Muscle of leg (tissue), 11 donors: ENCODE results near the gene ADAM33. TPM values are rescaled to one million over a fixed set of nuclear protein-coding genes. Genes with fewer than 3 reads are reported as not detected.

Experiments
- DNase-seq: peaks from one replicate; pipeline ENCODE4 v3.0.0; 2013
- H3K27ac ChIP-seq: one replicate; pipeline ENCODE4 v1.5.1; 2013; ENCODE audit warnings: mild to moderate bottlenecking, low read length, control low read depth
- H3K27me3 ChIP-seq: one replicate; pipeline ENCODE4 v1.6.1; 2013; ENCODE audit warnings: low read length; ENCODE audit not compliant: control insufficient read depth, insufficient read depth
- H3K36me3 ChIP-seq: one replicate; pipeline ENCODE4 v1.6.1; 2013; ENCODE audit warnings: low read length; ENCODE audit not compliant: control insufficient read depth, insufficient read depth
- H3K4me1 ChIP-seq: one replicate; pipeline ENCODE4 v1.6.1; 2013; ENCODE audit warnings: low read length; ENCODE audit not compliant: control insufficient read depth, insufficient read depth
- H3K4me3 ChIP-seq: one replicate; pipeline ENCODE4 v1.5.1; 2013; ENCODE audit warnings: low read length, control low read depth
- H3K9me3 ChIP-seq: replicated peaks from 2 replicates; pipeline ENCODE4 v1.6.1; 2013; ENCODE audit warnings: low read depth, low read length; ENCODE audit not compliant: control insufficient read depth
- WGBS: methylation state at CpG from one replicate; pipeline ENCODE4 v1.1.5; 2013; ENCODE audit warnings: missing lambda C conversion rate; ENCODE audit not compliant: insufficient coverage; 5-methylcytosine and 5-hydroxymethylcytosine counted together
- polyA plus RNA-seq, 8 donors: library from polyadenylated mRNA; unstranded; fragments of 120-200 nt; gene quantifications; one replicate each; pipeline versions ENCODE4 v1.2.1 to v1.2.3, GENCODE V29; 2013; ENCODE audit warnings: inconsistent platforms in 1 of 8, low replicate concordance in 1 of 8; ENCODE audit not compliant: insufficient read length in 8 of 8, insufficient read depth in 1 of 8
- total RNA-seq: library from RNA; stranded (reverse); fragments of 120-200 nt; gene quantifications from one replicate; pipeline ENCODE4 v1.2.4, GENCODE V29; 2013

The ADAM33 gene
- total and polyA plus RNA-seq, 9 donors: 26.1 to 78.3 (median 52.8) TPM

DNA sequence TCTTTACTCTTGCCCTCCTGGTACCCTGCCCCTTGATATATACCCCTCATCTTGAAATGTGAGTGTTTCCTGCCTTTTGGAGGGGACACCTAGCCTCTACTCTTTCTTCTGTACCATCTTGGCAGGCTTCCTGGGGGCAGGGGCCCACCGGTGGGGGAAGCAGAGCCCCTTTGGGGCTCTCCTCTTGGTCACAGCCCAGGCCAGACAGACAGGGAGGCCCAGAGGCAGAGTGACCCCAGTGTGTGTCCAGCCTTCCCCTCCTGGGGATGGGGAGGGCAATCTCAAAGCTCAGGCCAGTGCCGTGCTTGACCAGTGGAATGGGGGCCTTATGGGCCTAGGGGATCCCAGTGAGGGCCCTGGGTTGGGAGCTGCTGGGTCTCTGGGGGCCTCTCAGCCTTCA is 3.6 kb downstream of the ADAM33 start:
- Histone ChIP-seq H3K4me3 (no peak overlapping the region), H3K9me3 (no peaks in the 10 kb centered on the region), H3K36me3 (peaks cover 14% of the 10 kb centered on the region), H3K4me1 (peaks cover 58% of the 10 kb centered on the region), H3K27ac (peak overlapping the region; percentile 31), H3K27me3 (peaks cover 54% of the 10 kb centered on the region)
- DNase-seq: no peak
- WGBS: 33% methylated on average over 2 of the region's 2 CpGs

DNA sequence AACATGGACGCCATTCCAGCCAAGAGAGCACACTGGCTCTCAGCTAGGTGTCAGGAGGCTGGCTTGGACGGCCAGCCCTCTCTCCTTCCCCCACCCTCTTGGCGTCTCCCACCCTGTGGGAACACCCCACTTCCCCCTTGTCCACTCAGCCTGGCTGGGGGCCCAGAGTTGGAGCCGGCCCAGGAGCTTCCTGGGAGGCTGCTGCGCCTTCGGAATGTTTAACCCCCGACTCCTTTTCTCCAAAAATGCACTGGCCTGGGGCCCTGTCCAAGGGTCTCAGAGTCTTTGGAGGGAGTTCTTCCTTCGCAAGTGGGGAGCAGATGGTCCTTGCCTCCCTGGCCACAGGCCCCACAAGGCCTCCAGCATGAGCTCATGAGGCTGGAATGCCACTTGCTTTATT is 4.1 kb downstream of the ADAM33 start:
- Histone ChIP-seq H3K27me3 (peaks cover 59% of the 10 kb centered on the region), H3K36me3 (peaks cover 14% of the 10 kb centered on the region), H3K4me3 (no peak overlapping the region), H3K9me3 (no peaks in the 10 kb centered on the region), H3K27ac (no peak overlapping the region), H3K4me1 (peaks cover 60% of the 10 kb centered on the region)
- WGBS: 48% methylated on average over 3 of the region's 8 CpGs
- DNase-seq: peak; percentile 90

GRCh38 chr20:3674995-3675900 is 6.6 kb downstream of the ADAM33 start:
- 57% methylated on average over 9 of the region's 13 CpGs for WGBS
- Histone ChIP-seq H3K36me3 (peaks cover 32% of the 10 kb centered on the region), H3K27ac (no peak overlapping the region), H3K27me3 (peaks cover 52% of the 10 kb centered on the region), H3K4me3 (no peak overlapping the region), H3K4me1 (peaks cover 54% of the 10 kb centered on the region), H3K9me3 (no peaks in the 10 kb centered on the region)
- no peak for DNase-seq

GRCh38 chr20:3674447-3674846 is 7.4 kb downstream of the ADAM33 start:
- H3K9me3 ChIP-seq: no peaks in the 10 kb centered on the region
- H3K4me1 ChIP-seq: peaks cover 50% of the 10 kb centered on the region
- H3K27me3 ChIP-seq: peaks cover 50% of the 10 kb centered on the region
- peaks cover 32% of the 10 kb centered on the region for H3K36me3 ChIP-seq
- H3K4me3 ChIP-seq: no peak overlapping the region
- DNase-seq: no peak
- 72% methylated on average over 5 of the region's 10 CpGs for WGBS
- H3K27ac ChIP-seq: no peak overlapping the region

- peaks cover 50% of the 10 kb centered on the region for H3K27me3 ChIP-seq
- H3K4me3 ChIP-seq: no peak overlapping the region
- whole genome bisulfite sequencing: 56% methylated on average over 76 of the region's 90 CpGs
Observed at GRCh38 chr20:3673221-3674070, 8.4 kb downstream of the ADAM33 start.

GRCh38 chr20:3672547-3673171 is 9.2 kb downstream of the ADAM33 start:
- Histone ChIP-seq H3K9me3 (no peaks in the 10 kb centered on the region), H3K27ac (no peak overlapping the region), H3K4me3 (no peak overlapping the region), H3K4me1 (peaks cover 33% of the 10 kb centered on the region), H3K36me3 (peaks cover 29% of the 10 kb centered on the region), H3K27me3 (peaks cover 50% of the 10 kb centered on the region)
- 35% methylated on average over 53 of the region's 58 CpGs for WGBS
- DNase-seq: no peak

More at GRCh38 chr20:3673221-3674070, 8.4 kb downstream of the ADAM33 start:
- DNase-seq: no peak
- Histone ChIP-seq H3K27ac (no peak overlapping the region), H3K4me1 (peaks cover 40% of the 10 kb centered on the region), H3K9me3 (no peaks in the 10 kb centered on the region), H3K36me3 (peaks cover 29% of the 10 kb centered on the region)

DNA sequence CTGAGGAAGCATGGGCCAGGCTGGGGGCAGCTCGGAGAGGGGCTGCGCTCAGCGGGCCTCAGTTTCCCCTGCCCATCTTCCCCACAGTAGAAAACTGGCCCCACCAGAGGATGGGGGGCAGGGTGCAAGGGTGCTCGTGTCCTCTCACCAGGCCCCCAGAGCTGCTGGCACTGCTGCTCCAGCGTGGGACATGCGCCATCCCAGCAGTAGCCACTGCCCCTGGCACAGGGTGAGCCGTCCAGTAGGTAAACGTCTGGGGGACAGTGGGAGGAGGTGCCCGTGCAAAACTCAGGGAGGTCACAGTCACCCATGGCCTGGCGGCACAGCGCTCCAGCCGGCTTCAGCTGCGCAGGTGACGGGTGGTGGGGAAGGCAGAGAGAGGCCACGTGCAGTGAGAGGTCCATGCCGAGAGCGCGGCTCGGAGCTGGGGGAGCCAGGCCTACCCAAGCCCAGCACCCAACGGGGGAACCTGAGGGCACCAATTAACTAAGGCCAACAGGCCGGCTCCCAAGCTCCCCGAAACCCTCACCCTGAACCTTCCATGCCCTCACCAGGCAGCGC is 9.7 kb downstream of the ADAM33 start:
- Histone ChIP-seq H3K9me3 (no peaks in the 10 kb centered on the region), H3K27me3 (peaks cover 50% of the 10 kb centered on the region), H3K4me1 (peaks cover 27% of the 10 kb centered on the region), H3K36me3 (peaks cover 29% of the 10 kb centered on the region), H3K27ac (no peak overlapping the region), H3K4me3 (no peak overlapping the region)
- no peak for DNase-seq
- WGBS: 70% methylated on average over 20 of the region's 23 CpGs

DNA sequence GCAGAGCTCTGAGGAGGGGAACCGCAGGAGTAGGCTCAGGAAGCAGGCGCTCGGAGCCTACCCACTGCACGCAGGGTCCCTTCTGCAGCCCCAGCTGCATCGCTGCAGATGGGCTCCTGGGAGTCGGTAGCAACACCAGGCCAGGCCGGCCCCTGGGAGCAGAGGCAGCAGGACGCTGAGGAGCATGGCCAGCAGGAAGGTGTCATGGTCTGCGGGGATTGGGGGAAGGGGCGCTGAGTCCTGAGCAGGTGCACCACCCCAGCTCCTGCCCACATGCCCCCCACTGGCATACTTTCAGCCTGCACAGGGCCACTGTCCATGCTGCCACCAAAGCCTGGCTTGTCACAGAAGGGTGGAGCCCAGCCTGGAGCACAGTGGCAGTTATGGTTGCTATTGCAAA is 10.9 kb downstream of the ADAM33 start:
- no peaks in the 10 kb centered on the region for H3K9me3 ChIP-seq
- no peak for DNase-seq
- 57% methylated on average over 9 of the region's 10 CpGs for WGBS
- H3K36me3 ChIP-seq: peaks cover 29% of the 10 kb centered on the region
- H3K4me1 ChIP-seq: peaks cover 28% of the 10 kb centered on the region
- peaks cover 46% of the 10 kb centered on the region for H3K27me3 ChIP-seq
- H3K27ac ChIP-seq: no peak overlapping the region
- no peak overlapping the region for H3K4me3 ChIP-seq

- Histone ChIP-seq H3K9me3 (no peaks in the 10 kb centered on the region), H3K4me3 (no peak overlapping the region), H3K27me3 (peaks cover 41% of the 10 kb centered on the region), H3K27ac (no peak overlapping the region), H3K4me1 (peaks cover 28% of the 10 kb centered on the region), H3K36me3 (peaks cover 29% of the 10 kb centered on the region)
- 42% methylated on average over 6 of the region's 6 CpGs for WGBS
- DNase-seq: no peak
Observed at GRCh38 chr20:3670511-3670910, 11.3 kb downstream of the ADAM33 start.
